Activated T-helper 9 cell treated with anti-CD3 and anti-CD28 coated beads, Interleukin-2, amount 50 U/mL, for 16 hours (primary cell): Measurements from ENCODE around the gene ANKRD13A.
"Not testable (repeated sequence)": the region's sequence is repeated elsewhere in the genome, so short reads cannot be mapped to it uniquely, and the experiment has no call there.

Experiments used
- DNase-seq: peaks from one replicate; pipeline ENCODE4 v3.0.0-alpha.2; 2020; ENCODE audit warnings: low read depth

ANKRD13A gene

GRCh38 chr12:110079477-110080400, 80.5 kb downstream of the ANKRD13A start:
- peak; percentile 52 for DNase-seq

- no peak for DNase-seq
Measured at GRCh38 chr12:110080410-110080809, 81.2 kb downstream of the ANKRD13A start.

GRCh38 chr12:110084314-110085015, 85.2 kb downstream of the ANKRD13A start:
- DNase-seq, result no peak

DNA sequence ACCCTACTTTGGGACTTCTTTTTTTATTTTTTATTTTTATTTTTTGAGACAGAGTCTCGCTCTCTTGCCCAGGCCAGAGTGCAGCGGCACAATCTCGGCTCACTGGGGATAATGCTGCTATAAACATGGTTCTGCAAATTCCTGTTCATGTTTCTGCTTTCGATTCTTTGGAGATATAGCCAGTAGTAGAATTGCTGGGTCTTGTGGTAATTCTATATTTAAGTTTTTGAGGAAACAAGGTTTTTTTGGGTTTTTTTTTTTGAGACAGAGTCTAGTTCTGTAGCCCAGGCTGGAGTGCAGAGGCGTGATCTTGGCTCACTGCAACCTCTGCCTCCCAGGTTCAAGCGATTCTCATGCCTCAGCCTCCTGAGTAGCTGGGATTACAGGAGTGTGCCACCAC, 89.0 kb downstream of the ANKRD13A start:
- not testable (repeated sequence) for DNase-seq

GRCh38 chr12:110088936-110089335, 89.7 kb downstream of the ANKRD13A start:
- no peak for DNase-seq
